SK-N-SH (cell line): ENCODE data around the gene ADAM20. TPM values are rescaled to one million over a fixed set of nuclear protein-coding genes. Genes with fewer than 3 reads are reported as not detected.

ENCODE experiments used
- CTCF ChIA-PET: fragments of 300-600, 350-600 bp; formaldehyde crosslinking; extraction: SDS; loops from one replicate; lab custom pipeline; 2021; lab: Yijun Ruan, JAX
- POLR2A ChIA-PET: fragments of 350-600 bp; sonication (Branson Sonifier 250); formaldehyde crosslinking; extraction: SDS; loops from one replicate; lab custom pipeline; 2020; ENCODE audit warnings: antibody characterized with exemption, inconsistent platforms; lab: Yijun Ruan, JAX
- DNase-seq: peaks from one replicate; pipeline ENCODE4 v3.0.0; 2012
- H2AFZ ChIP-seq: fragments of 200-600 bp; sonication (generic); 2 replicates; pipeline ENCODE4 v1.8.1; 2016; ENCODE audit warnings: antibody characterized with exemption, mild to moderate bottlenecking, low read depth
- H3F3A ChIP-seq: fragments of 200-600 bp; sonication (generic); replicated peaks from 2 replicates; pipeline ENCODE3; 2016; ENCODE audit warnings: antibody characterized with exemption, mild to moderate bottlenecking; ENCODE audit not compliant: insufficient read depth
- H3K27ac ChIP-seq, 2 experiments: fragments of 200-500 bp in 1 of 2; fragments of 200-600 bp in 1 of 2; sonication (Bioruptor generic) in 1 of 2; sonication (generic), shearing (Covaris generic) in 1 of 2; 2 replicates each; pipeline versions ENCODE4 v1.5.1 to v1.6.1; 2014 to 2016; ENCODE audit warnings: low read depth in 2 of 2, inconsistent platforms in 1 of 2, low read length in 1 of 2, mild to moderate bottlenecking in 1 of 2, mixed read lengths in 1 of 2
- H3K27me3 ChIP-seq: fragments of 200-600 bp; sonication (generic), shearing (Covaris generic); 2 replicates; pipeline ENCODE4 v1.6.1; 2016; ENCODE audit warnings: mixed run types; ENCODE audit not compliant: insufficient read depth
- H3K36me3 ChIP-seq, 2 experiments: fragments of 200-500 bp in 1 of 2; fragments of 200-600 bp in 1 of 2; sonication (Bioruptor generic) in 1 of 2; sonication (generic) in 1 of 2; replicated peaks in 1 of 2; 2 replicates each; pipeline versions ENCODE3 to v1.5.1; 2014 to 2016; ENCODE audit warnings: low read length in 1 of 2, mild to moderate bottlenecking in 1 of 2; ENCODE audit not compliant: insufficient read depth in 2 of 2, control insufficient read depth in 1 of 2
- H3K4me1 ChIP-seq, 2 experiments: fragments of 200-500 bp in 1 of 2; fragments of 200-600 bp in 1 of 2; sonication (Bioruptor generic) in 1 of 2; sonication (generic), shearing (Covaris generic) in 1 of 2; 2 replicates each; pipeline versions ENCODE4 v1.5.1 to v1.6.1; 2014 to 2016; ENCODE audit warnings: low read depth in 1 of 2, low read length in 1 of 2, mixed run types in 1 of 2; ENCODE audit not compliant: insufficient read depth in 2 of 2, control insufficient read depth in 1 of 2
- H3K4me2 ChIP-seq: fragments of 200-600 bp; sonication (generic), shearing (Covaris generic); 2 replicates; pipeline ENCODE4 v1.6.1; 2017; ENCODE audit warnings: mixed run types
- H3K4me3 ChIP-seq, 2 experiments: fragments of 200-500 bp in 1 of 2; fragments of 200-600 bp in 1 of 2; sonication (Bioruptor generic) in 1 of 2; sonication (generic), shearing (Covaris generic) in 1 of 2; 2 replicates each; pipeline versions ENCODE4 v1.5.1 to v1.8.1; 2014 to 2016; ENCODE audit warnings: low read depth in 2 of 2, inconsistent platforms in 1 of 2, low read length in 1 of 2, mild to moderate bottlenecking in 1 of 2, mixed read lengths in 1 of 2, moderate library complexity in 1 of 2
- H3K79me2 ChIP-seq: fragments of 200-600 bp; sonication (generic); 2 replicates; pipeline ENCODE4 v1.8.1; 2017; ENCODE audit warnings: mild to moderate bottlenecking; ENCODE audit not compliant: insufficient read depth
- H3K9ac ChIP-seq: fragments of 200-600 bp; sonication (generic); 2 replicates; pipeline ENCODE4 v1.6.1; 2017; ENCODE audit warnings: mixed run types
- H3K9me2 ChIP-seq: fragments of 200-600 bp; sonication (generic); 2 replicates; pipeline ENCODE4 v1.6.1; 2017; ENCODE audit warnings: mixed run types
- H3K9me3 ChIP-seq: fragments of 200-600 bp; sonication (generic); 2 replicates; pipeline ENCODE4 v1.6.1; 2017; ENCODE audit warnings: mixed run types, mild to moderate bottlenecking, moderate library complexity
- H4K20me1 ChIP-seq: fragments of 200-600 bp; sonication (generic); 2 replicates; pipeline ENCODE4 v1.6.1; 2017; ENCODE audit warnings: mild to moderate bottlenecking, mixed run types; ENCODE audit not compliant: insufficient read depth
- CHD2 ChIP-seq: fragments of 150-350 bp; IDR thresholded peaks from 2 replicates; pipeline ENCODE4 v1.6.1; 2018; ENCODE audit warnings: low read length; ENCODE audit not compliant: partially characterized antibody
- ELF1 ChIP-seq: IDR thresholded peaks from 2 replicates; pipeline ENCODE4 v1.4.0; 2012
- EP300 ChIP-seq, 2 experiments: IDR thresholded peaks; 2 replicates each; pipeline versions ENCODE4 v1.4.0 to v1.6.1; 2012; ENCODE audit warnings: borderline replicate concordance in 1 of 2, low read depth in 1 of 2, low read length in 1 of 2
- EZH2phosphoT487 ChIP-seq: fragments of 200-600 bp; sonication (generic); IDR thresholded peaks from 2 replicates; pipeline ENCODE4 v1.6.1; 2017; ENCODE audit warnings: low read depth, mixed run types, mild to moderate bottlenecking, antibody characterized with exemption, moderate library complexity, borderline replicate concordance
- FOSL2 ChIP-seq: IDR thresholded peaks from 2 replicates; pipeline ENCODE4 v1.4.0; 2012; ENCODE audit warnings: low read depth, mild to moderate bottlenecking, moderate library complexity, borderline replicate concordance
- FOXJ3 ChIP-seq: sonication (generic); formaldehyde crosslinking; IDR thresholded peaks from 2 replicates; pipeline ENCODE4 v1.5.1; 2020; ENCODE audit warnings: mild to moderate bottlenecking, missing genetic modification reagents
- FOXM1 ChIP-seq: IDR thresholded peaks from 2 replicates; pipeline ENCODE4 v1.4.0; 2012; ENCODE audit warnings: low read depth, mild to moderate bottlenecking
- GATA2 ChIP-seq: sonication (generic); formaldehyde crosslinking; IDR thresholded peaks from 2 replicates; pipeline ENCODE4 v1.5.0; 2020; ENCODE audit warnings: mild to moderate bottlenecking, missing genetic modification reagents
- JUND ChIP-seq: IDR thresholded peaks from 2 replicates; pipeline ENCODE4 v1.4.0; 2012
- MXI1 ChIP-seq: IDR thresholded peaks from 2 replicates; pipeline ENCODE4 v1.6.1; 2012; ENCODE audit warnings: mild to moderate bottlenecking, low read depth, low read length, improper control_type of control experiment
- RCOR1 ChIP-seq: fragments of 150-350 bp; IDR thresholded peaks from 2 replicates; pipeline ENCODE4 v1.6.1; 2017; ENCODE audit warnings: antibody characterized with exemption, low read length
- RXRA ChIP-seq: IDR thresholded peaks from 2 replicates; pipeline ENCODE4 v1.4.0; 2012; ENCODE audit warnings: low read depth, mild to moderate bottlenecking, borderline replicate concordance
- SMC3 ChIP-seq: IDR thresholded peaks from 2 replicates; pipeline ENCODE4 v1.6.1; 2012; ENCODE audit warnings: low read depth, low read length, improper control_type of control experiment
- TAF1 ChIP-seq: IDR thresholded peaks from 2 replicates; pipeline ENCODE4 v1.6.1; 2012; ENCODE audit warnings: low read depth, mild to moderate bottlenecking, low read length, moderate library complexity, borderline replicate concordance
- TCF12 ChIP-seq: IDR thresholded peaks from 2 replicates; pipeline ENCODE4 v1.4.0; 2012
- polyA plus RNA-seq, 3 experiments: library from polyadenylated mRNA; depleted of rRNA; stranded (reverse); fragments of >200 nt; gene quantifications; 2 replicates each; pipeline ENCODE4 v1.2.3, GENCODE V29; 2012
- TF ChIP-seq, protein P1 (sequence below): IDR thresholded peaks from 2 replicates; pipeline ENCODE4 v1.6.1; 2012; ENCODE audit warnings: mild to moderate bottlenecking, low read depth, low read length, moderate library complexity
- TF ChIP-seq, protein P2 (sequence below): IDR thresholded peaks from 2 replicates; pipeline ENCODE4 v1.4.0; 2012; ENCODE audit warnings: low read depth
- TF ChIP-seq, protein P3 (sequence below): IDR thresholded peaks from 2 replicates; pipeline ENCODE4 v1.4.0; 2012; ENCODE audit warnings: low read depth, borderline replicate concordance
- TF ChIP-seq, protein P4 (sequence below): fragments of 150-350 bp; IDR thresholded peaks from 2 replicates; pipeline ENCODE4 v1.6.1; 2016; ENCODE audit warnings: mild to moderate bottlenecking, low read depth, low read length
- TF ChIP-seq, protein P5 (sequence below): fragments of 150-350 bp; IDR thresholded peaks from 2 replicates; pipeline ENCODE4 v1.6.1; 2017; ENCODE audit warnings: antibody characterized with exemption, low read length, low read depth, borderline replicate concordance

The ADAM20 gene
- polyA plus RNA-seq (2012; rRNA removed) = 0.05 and 0.15 TPM in 2 replicates
- 0.03 and 0.05 TPM in 2 replicates for polyA plus RNA-seq (2012; cell fraction: cytosol; rRNA removed)
- polyA plus RNA-seq (2012; cell fraction: nucleus; rRNA removed) = 0.58 and 0.87 TPM in 2 replicates

DNA sequence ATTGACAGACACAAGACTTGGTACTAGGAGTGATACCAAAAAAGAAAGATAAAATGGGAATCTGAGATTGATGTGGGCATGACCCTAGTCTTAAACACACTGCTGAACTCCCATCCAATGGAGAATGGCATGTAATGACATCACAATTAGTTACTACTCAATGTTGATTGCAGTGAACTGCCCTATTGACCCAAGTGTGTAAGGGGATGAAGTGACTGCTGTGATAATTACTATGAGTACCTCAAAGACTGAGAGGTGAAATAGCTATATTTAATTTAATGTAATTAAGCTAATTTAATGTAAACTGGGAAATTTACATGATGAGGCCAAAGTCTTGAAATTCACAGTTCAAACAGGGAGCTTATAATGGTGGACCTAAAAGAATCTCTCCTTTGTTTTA lies at the start of gene ADAM20:
Gene ADAM20, minus strand, starts transcription at position 101 of the 400 bp plus-strand sequence. CDS start 10,247 bp downstream, outside the sequence.
- no peaks in the 10 kb centered on the region for H3K79me2 ChIP-seq
- no peak for DNase-seq
- H3K27me3 ChIP-seq = no peaks in the 10 kb centered on the region
- no peak within 1 kb of the TSS for H3K4me2 ChIP-seq
- H3K36me3 ChIP-seq = peaks cover 0 to 10% of the 10 kb centered on the region in 2 experiments
- H3K9ac ChIP-seq = no peak within 1 kb of the TSS
- peaks cover 4% of the 10 kb centered on the region; the same call in 1 of the 2 replicates for H3K9me3 ChIP-seq
- H3K4me1 ChIP-seq = no peaks in the 10 kb centered on the region
- H3F3A ChIP-seq = no peaks in the 10 kb centered on the region
- CTCF ChIA-PET = interaction anchor here (1.1 kb wide), 1 partner anchor 11 kb away, joined by 3 read pairs; no protein-coding TSS in a partner anchor
- no peak within 1 kb of the TSS for H3K4me3 ChIP-seq
- H3K9me2 ChIP-seq = no peaks in the 10 kb centered on the region
- no peak within 1 kb of the TSS for H2AFZ ChIP-seq
- TF ChIP-seq ELF1 (no peak), SMC3 (no peak), FOXJ3 (CRISPR knock-in tag) (no peak), RCOR1 (no peak), TCF12 (no peak), JUND (no peak), CHD2 (no peak), GATA2 (no peak), FOSL2 (no peak), FOXM1 (no peak), MXI1 (no peak), EP300 (IDR thresholded peaks at IDR 0.05; ENCODE audit: borderline replicate concordance in 1 of 2, low read depth in 1 of 2, low read length in 1 of 2) (no peak), EZH2phosphoT487 (no peak), RXRA (no peak), TAF1 (no peak)
- TF ChIP-seq, protein P1, sequence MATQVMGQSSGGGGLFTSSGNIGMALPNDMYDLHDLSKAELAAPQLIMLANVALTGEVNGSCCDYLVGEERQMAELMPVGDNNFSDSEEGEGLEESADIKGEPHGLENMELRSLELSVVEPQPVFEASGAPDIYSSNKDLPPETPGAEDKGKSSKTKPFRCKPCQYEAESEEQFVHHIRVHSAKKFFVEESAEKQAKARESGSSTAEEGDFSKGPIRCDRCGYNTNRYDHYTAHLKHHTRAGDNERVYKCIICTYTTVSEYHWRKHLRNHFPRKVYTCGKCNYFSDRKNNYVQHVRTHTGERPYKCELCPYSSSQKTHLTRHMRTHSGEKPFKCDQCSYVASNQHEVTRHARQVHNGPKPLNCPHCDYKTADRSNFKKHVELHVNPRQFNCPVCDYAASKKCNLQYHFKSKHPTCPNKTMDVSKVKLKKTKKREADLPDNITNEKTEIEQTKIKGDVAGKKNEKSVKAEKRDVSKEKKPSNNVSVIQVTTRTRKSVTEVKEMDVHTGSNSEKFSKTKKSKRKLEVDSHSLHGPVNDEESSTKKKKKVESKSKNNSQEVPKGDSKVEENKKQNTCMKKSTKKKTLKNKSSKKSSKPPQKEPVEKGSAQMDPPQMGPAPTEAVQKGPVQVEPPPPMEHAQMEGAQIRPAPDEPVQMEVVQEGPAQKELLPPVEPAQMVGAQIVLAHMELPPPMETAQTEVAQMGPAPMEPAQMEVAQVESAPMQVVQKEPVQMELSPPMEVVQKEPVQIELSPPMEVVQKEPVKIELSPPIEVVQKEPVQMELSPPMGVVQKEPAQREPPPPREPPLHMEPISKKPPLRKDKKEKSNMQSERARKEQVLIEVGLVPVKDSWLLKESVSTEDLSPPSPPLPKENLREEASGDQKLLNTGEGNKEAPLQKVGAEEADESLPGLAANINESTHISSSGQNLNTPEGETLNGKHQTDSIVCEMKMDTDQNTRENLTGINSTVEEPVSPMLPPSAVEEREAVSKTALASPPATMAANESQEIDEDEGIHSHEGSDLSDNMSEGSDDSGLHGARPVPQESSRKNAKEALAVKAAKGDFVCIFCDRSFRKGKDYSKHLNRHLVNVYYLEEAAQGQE = no peak
- TF ChIP-seq, protein P2, sequence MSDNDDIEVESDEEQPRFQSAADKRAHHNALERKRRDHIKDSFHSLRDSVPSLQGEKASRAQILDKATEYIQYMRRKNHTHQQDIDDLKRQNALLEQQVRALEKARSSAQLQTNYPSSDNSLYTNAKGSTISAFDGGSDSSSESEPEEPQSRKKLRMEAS = no peak
- TF ChIP-seq, protein P3, sequence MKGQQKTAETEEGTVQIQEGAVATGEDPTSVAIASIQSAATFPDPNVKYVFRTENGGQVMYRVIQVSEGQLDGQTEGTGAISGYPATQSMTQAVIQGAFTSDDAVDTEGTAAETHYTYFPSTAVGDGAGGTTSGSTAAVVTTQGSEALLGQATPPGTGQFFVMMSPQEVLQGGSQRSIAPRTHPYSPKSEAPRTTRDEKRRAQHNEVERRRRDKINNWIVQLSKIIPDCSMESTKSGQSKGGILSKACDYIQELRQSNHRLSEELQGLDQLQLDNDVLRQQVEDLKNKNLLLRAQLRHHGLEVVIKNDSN = no peak
- TF ChIP-seq, protein P4, sequence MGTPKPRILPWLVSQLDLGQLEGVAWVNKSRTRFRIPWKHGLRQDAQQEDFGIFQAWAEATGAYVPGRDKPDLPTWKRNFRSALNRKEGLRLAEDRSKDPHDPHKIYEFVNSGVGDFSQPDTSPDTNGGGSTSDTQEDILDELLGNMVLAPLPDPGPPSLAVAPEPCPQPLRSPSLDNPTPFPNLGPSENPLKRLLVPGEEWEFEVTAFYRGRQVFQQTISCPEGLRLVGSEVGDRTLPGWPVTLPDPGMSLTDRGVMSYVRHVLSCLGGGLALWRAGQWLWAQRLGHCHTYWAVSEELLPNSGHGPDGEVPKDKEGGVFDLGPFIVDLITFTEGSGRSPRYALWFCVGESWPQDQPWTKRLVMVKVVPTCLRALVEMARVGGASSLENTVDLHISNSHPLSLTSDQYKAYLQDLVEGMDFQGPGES = no peak
- TF ChIP-seq, protein P5, sequence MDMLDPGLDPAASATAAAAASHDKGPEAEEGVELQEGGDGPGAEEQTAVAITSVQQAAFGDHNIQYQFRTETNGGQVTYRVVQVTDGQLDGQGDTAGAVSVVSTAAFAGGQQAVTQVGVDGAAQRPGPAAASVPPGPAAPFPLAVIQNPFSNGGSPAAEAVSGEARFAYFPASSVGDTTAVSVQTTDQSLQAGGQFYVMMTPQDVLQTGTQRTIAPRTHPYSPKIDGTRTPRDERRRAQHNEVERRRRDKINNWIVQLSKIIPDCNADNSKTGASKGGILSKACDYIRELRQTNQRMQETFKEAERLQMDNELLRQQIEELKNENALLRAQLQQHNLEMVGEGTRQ = no peak
- no peaks in the 10 kb centered on the region for H4K20me1 ChIP-seq
- POLR2A ChIA-PET = no interaction called here
- H3K27ac ChIP-seq = no peak within 1 kb of the TSS
